HUES48 (cell line): ENCODE results near the gene PRKD2.
"Not testable (repeated sequence)": the region's sequence is repeated elsewhere in the genome, so short reads cannot be mapped to it uniquely, and the experiment has no call there.

Experiments
- H3K27ac ChIP-seq: one replicate; pipeline ENCODE4 v1.7.0; 2013; ENCODE audit warnings: low read depth, low read length, inconsistent platforms
- H3K27me3 ChIP-seq: 2 replicates; pipeline ENCODE4 v1.6.1; 2013; ENCODE audit warnings: mild to moderate bottlenecking, low read length; ENCODE audit not compliant: control insufficient read depth, insufficient read depth
- H3K36me3 ChIP-seq: 2 replicates; pipeline ENCODE4 v1.6.1; 2013; ENCODE audit warnings: low read length; ENCODE audit not compliant: control insufficient read depth, insufficient read depth
- H3K4me1 ChIP-seq: 2 replicates; pipeline ENCODE4 v1.6.1; 2013; ENCODE audit warnings: mild to moderate bottlenecking, low read length; ENCODE audit not compliant: control insufficient read depth, insufficient read depth
- H3K4me3 ChIP-seq: 2 replicates; pipeline ENCODE4 v1.5.1; 2013; ENCODE audit warnings: mild to moderate bottlenecking, low read depth, low read length
- H3K9ac ChIP-seq: 2 replicates; pipeline ENCODE4 v1.6.1; 2013; ENCODE audit warnings: mild to moderate bottlenecking, low read depth, low read length, moderate library complexity
- H3K9me3 ChIP-seq: 2 replicates; pipeline ENCODE4 v1.6.1; 2013; ENCODE audit warnings: low read length; ENCODE audit not compliant: control insufficient read depth, insufficient read depth

The PRKD2 gene

GRCh38 chr19:46716672-46717033, 261 bp downstream of the PRKD2 start:
- Histone ChIP-seq H3K4me3 (peak overlapping the region; percentile 88), H3K27me3 (no peaks in the 10 kb centered on the region), H3K9ac (peak overlapping the region; percentile 54), H3K4me1 (peaks cover 16% of the 10 kb centered on the region), H3K9me3 (no peaks in the 10 kb centered on the region), H3K27ac (peak overlapping the region; percentile 76), H3K36me3 (peaks cover 26% of the 10 kb centered on the region)

GRCh38 chr19:46715975-46716671, 791 bp downstream of the PRKD2 start:
- H3K36me3 ChIP-seq = peaks cover 21% of the 10 kb centered on the region
- H3K9ac ChIP-seq = peak overlapping the region; percentile 61
- no peaks in the 10 kb centered on the region for H3K9me3 ChIP-seq
- no peaks in the 10 kb centered on the region for H3K27me3 ChIP-seq
- H3K4me1 ChIP-seq = peaks cover 16% of the 10 kb centered on the region
- H3K4me3 ChIP-seq = peak overlapping the region; percentile 88
- H3K27ac ChIP-seq = peak overlapping the region; percentile 76

DNA sequence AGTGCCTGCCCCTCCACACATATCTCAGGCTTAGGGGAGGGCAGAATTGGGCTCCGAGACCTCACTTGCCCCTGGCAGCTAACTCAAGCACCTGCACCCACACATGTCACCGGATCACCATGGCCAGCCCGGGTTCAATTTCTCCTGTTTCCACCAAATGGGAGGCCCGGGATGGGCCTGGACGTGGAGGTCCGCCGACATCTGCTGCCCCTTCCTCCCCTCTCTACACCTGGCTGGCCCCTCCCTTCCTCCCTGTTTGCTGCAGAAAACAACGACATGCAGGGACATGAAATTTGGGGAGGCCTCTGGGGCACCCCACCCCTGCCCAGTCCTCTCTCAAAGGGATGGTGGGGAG, 1.3 kb downstream of the PRKD2 start:
- no peaks in the 10 kb centered on the region for H3K27me3 ChIP-seq

DNA sequence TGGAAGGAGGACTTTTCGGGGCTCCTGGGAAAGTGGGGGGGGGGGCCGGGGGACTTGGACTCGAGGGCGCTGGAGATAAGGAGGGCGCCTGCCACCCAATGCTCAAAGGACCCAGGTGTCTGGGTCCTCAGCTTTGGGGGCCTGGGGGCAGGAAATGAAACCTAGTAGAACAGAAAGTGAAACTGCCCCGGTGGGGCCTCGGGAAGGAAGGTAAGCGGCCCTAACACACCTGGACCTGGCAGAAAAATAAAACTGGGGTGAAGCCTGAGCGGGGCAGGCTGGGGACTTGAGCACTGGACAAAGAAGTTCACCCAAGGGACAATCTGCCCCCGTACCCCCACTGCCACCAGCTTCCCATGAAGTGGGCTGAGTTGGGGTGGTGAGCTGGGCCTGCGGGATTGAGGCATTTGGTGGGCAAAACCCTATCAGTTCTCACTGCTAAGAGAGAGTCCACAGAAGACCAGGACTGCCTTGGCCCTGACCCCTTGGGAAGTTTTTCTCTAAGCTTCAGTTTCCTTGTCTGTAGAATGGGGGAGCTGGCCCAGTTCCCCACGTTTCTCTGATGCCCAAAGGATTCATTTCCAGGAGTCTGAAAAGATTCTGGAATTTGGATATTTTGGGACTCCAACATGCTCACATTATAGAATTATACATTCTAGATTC, 2.3 kb downstream of the PRKD2 start:
- Histone ChIP-seq H3K9ac (peak overlapping the region; percentile 51; the same call in 1 of the 2 replicates), H3K27me3 (no peaks in the 10 kb centered on the region), H3K4me1 (peaks cover 16% of the 10 kb centered on the region), H3K27ac (peak overlapping the region; percentile 91), H3K36me3 (peaks cover 12% of the 10 kb centered on the region), H3K9me3 (no peaks in the 10 kb centered on the region), H3K4me3 (peak overlapping the region; percentile 88)

More for the DNA sequence above, 1.3 kb downstream of the PRKD2 start:
- no peak overlapping the region for H3K27ac ChIP-seq
- H3K9me3 ChIP-seq = no peaks in the 10 kb centered on the region
- 0 out of 2 replicates have a peak overlapping the region, but pooled peaks have one; percentile 61 for H3K9ac ChIP-seq
- H3K4me1 ChIP-seq = peaks cover 16% of the 10 kb centered on the region
- peak overlapping the region; percentile 88 for H3K4me3 ChIP-seq
- H3K36me3 ChIP-seq = peaks cover 16% of the 10 kb centered on the region

DNA sequence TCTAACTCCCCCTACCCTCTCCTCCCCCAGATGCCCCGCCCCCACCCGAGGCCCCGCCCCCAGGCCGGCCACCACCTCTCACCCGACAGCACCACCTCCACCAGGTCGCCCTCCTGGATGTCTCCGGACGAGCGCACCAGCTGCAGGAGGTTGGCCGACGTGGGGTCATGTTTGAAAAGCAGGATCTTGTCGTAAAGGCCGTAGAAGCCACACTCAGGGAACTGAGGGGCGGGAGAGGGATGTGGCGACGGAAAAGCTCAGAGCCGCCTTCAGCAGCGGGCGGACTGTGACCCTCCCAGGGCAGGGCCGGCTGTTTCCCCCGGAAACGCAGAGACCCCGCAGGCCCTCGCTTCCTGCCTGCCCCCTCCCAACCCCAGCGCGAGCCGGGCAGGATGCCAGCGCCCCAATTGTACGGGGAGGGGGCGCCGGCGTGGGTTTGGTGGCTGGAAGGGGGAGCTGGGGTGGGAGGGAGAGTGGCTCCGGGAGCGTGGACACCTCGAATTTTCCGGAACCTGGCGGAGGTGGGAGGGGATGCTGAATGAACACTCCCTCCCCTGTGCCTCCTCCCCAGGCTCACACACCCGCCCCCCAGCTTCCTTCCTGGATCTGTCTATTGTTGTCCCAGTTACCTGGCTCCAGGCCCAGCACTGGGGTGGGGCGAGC, 3.0 kb downstream of the PRKD2 start:
- H3K4me1 ChIP-seq = peaks cover 16% of the 10 kb centered on the region
- H3K9ac ChIP-seq = no peak overlapping the region

GRCh38 chr19:46712768-46713338, 4.1 kb downstream of the PRKD2 start:
- not testable (repeated sequence) for H3K27ac ChIP-seq, H3K9me3 ChIP-seq, H3K4me3 ChIP-seq, H3K9ac ChIP-seq, H3K27me3 ChIP-seq
- peaks cover 12% of the 10 kb centered on the region for H3K4me1 ChIP-seq
- peaks cover 21% of the 10 kb centered on the region for H3K36me3 ChIP-seq

More for the DNA sequence above, 3.0 kb downstream of the PRKD2 start:
- peak overlapping the region; percentile 91 for H3K27ac ChIP-seq
- no peaks in the 10 kb centered on the region for H3K27me3 ChIP-seq
- H3K36me3 ChIP-seq = peaks cover 14% of the 10 kb centered on the region
- H3K4me3 ChIP-seq = peak overlapping the region; percentile 88
- H3K9me3 ChIP-seq = no peaks in the 10 kb centered on the region

DNA sequence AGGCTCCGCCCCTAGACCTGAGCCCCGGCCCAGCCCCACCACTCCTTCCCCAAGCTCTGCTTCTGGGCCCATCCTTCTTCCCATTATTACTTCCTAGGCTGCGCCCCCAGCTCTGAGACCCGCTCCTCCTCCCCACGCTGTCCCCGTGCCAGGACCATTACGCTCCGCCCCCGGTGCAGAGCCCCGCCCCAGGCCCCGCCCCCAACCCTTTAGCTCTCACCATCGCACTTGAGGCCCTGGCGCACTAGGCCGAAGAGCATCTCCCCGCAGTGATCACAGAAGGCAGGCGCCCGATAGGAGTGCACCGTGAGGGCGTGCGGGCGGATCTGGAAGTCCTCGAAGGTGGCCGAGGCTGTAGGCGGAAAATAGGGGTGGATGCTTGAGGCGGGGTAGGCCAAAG, 6.2 kb downstream of the PRKD2 start:
- Histone ChIP-seq H3K4me1 (peaks cover 9% of the 10 kb centered on the region), H3K9me3 (no peaks in the 10 kb centered on the region), H3K27ac (no peak overlapping the region), H3K27me3 (no peaks in the 10 kb centered on the region), H3K9ac (no peak overlapping the region), H3K36me3 (peaks cover 36% of the 10 kb centered on the region), H3K4me3 (no peak overlapping the region)

- Histone ChIP-seq H3K4me1 (no peaks in the 10 kb centered on the region), H3K4me3 (no peak overlapping the region), H3K27me3 (no peaks in the 10 kb centered on the region), H3K27ac (no peak overlapping the region), H3K36me3 (peaks cover 74% of the 10 kb centered on the region), H3K9me3 (no peaks in the 10 kb centered on the region), H3K9ac (no peak overlapping the region)
Observed at GRCh38 chr19:46704379-46705076, 12.4 kb downstream of the PRKD2 start.

GRCh38 chr19:46700704-46701103, 16.2 kb downstream of the PRKD2 start:
- H3K36me3 ChIP-seq = peaks cover 70% of the 10 kb centered on the region

DNA sequence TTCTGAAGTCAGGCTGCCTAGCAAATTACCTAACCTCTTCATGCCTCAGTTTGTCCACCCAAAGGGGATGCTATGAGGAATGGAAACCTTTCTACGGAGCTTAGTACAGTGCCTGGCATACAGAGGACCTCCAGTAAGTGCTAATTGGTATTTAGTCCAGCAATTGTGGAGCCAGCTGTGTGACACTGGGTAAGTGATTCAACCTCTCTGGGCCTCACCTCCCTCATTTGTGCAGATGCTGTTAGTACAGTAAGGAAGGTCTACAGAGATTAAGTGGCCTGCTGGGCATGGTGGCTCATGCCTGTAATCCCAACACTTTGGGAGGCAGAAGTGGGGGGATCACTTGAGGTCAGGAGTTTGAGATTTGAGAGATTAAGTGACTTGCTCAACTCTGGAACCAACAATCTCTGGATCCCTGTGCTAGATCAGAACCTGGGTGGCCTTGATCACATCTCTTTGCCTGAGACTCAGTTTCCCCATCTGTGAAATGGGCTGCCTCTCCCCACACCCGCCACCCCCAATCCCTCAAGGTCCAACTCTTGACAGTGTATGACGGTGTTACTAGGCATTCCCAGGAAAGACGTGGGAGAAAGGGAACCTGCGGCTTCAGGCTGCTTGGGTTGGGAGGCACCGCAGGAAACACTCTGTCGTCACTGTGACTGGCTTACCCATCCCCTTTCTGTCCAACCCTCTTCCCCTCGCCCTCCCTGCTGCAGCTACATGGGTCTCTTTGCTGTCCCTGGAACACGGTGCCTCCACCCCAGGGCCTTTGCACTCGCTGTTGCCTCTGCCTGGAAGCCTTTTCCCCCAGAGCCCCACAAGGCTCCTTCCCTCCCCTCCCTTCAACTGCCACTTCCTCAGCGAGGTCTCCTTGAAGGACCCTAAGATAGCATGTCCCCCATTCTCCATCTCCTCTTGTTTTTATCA, 18.3 kb downstream of the PRKD2 start:
- Histone ChIP-seq H3K27me3 (no peaks in the 10 kb centered on the region), H3K4me3 (no peak overlapping the region), H3K9ac (no peak overlapping the region), H3K4me1 (peaks cover 5% of the 10 kb centered on the region), H3K9me3 (no peaks in the 10 kb centered on the region), H3K27ac (peak overlapping the region; percentile 28), H3K36me3 (peaks cover 83% of the 10 kb centered on the region)

More at GRCh38 chr19:46700704-46701103, 16.2 kb downstream of the PRKD2 start:
- H3K27ac ChIP-seq = no peak overlapping the region
- H3K4me1 ChIP-seq = peaks cover 5% of the 10 kb centered on the region
- H3K4me3 ChIP-seq = no peak overlapping the region
- no peaks in the 10 kb centered on the region for H3K9me3 ChIP-seq
- no peaks in the 10 kb centered on the region for H3K27me3 ChIP-seq
- no peak overlapping the region for H3K9ac ChIP-seq
